ENCODE data around the gene TEC.

DNA sequence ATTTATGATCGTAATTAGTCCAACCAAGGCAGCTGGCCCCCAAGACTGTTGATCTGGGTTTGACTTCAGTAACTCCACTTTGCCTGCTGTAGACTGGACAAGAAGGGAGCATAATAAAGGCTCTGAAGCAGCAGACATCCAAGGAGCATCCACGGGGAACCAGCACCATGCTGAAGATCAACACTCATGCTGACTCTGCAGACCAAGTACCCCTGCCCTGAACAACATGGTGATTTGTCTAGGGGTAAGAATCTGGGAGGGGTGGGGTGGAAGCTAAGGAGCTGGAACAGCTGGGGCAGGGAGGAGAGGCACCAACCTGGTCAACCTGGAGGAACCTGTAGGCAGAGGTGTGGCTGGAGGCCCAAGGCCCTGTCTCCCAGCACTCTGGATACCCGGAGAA lies 2.1 kb downstream of the TEC start:
- TF ChIP-seq CTCF (IDR thresholded peaks at IDR 0.05 in 8 of 11, conservative IDR thresholded peaks at IDR 0.05 in 3 of 11) (no peak), POLR2A (IDR thresholded peaks at IDR 0.05) (no peak), POLR2AphosphoS5 (IDR thresholded peaks at IDR 0.05) (no peak)

Data from spleen (tissue), 7 donors.